Activated effector memory CD4-positive, alpha-beta T cell treated with Interleukin-2 at 50 U/mL for 16 hours (primary cell): ENCODE results near the gene ENTPD7.
"Not testable (repeated sequence)": the region's sequence is repeated elsewhere in the genome, so short reads cannot be mapped to it uniquely, and the experiment has no call there.

ENCODE experiments used
- DNase-seq: peaks from one replicate; pipeline ENCODE4 v3.0.0-alpha.2; 2020

Gene ENTPD7

DNA sequence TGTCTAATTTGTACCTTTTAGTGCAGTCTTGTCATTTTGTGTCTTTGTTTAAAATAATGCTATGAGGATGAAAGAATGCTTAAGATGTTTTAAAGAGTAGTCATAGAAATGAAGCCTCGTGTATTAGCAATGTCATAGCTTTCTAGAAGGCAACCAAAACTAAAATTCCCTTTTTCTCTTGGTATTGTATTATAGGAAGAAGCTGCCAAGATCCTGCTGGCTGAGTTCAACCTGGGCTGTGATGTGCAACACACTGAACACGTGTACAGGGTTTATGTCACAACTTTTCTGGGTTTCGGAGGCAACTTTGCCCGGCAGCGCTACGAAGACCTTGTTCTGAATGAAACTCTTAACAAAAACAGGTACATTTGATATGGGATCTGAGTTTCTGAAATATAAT, 36.5 kb downstream of the ENTPD7 start:
- no peak for DNase-seq

DNA sequence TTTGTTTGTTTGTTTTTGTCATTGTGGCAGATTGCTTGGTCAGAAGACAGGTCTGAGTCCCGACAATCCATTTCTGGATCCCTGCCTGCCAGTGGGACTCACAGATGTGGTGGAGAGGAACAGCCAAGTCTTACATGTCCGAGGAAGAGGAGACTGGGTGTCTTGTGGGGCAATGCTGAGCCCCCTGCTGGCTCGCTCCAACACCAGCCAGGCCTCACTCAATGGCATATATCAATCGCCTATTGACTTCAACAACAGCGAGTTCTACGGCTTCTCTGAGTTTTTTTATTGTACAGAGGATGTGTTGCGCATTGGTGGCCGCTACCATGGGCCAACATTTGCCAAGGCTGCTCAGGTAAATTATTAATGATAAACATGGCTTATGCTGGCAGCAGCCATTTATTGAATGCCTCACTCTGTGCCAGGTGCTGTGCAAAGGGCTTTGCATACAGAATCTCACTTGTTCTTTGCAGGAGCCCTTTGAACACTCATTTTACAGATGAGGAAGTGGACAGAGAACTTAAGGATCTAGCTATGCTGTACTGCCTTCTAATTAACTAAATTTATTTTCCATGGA, 39.3 kb downstream of the ENTPD7 start:
- no peak for DNase-seq

DNA sequence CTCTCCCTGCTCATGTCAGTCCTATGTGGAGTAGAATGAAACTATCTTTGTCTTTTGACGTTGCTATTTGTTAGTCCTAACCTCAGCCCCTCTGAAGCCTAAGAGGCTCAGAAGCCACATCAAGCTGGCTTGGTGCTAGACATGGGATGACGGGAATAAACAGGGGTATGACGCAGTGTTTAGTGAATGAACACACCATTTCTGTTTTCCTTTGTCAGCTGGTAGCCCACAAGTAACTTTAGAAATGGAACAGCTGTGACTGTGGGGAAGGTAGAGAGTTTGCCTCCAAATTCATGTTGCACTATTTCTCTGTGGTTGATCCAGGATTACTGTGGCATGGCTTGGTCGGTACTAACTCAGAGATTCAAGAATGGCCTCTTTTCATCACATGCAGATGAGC, 41.3 kb downstream of the ENTPD7 start:
- no peak for DNase-seq

DNA sequence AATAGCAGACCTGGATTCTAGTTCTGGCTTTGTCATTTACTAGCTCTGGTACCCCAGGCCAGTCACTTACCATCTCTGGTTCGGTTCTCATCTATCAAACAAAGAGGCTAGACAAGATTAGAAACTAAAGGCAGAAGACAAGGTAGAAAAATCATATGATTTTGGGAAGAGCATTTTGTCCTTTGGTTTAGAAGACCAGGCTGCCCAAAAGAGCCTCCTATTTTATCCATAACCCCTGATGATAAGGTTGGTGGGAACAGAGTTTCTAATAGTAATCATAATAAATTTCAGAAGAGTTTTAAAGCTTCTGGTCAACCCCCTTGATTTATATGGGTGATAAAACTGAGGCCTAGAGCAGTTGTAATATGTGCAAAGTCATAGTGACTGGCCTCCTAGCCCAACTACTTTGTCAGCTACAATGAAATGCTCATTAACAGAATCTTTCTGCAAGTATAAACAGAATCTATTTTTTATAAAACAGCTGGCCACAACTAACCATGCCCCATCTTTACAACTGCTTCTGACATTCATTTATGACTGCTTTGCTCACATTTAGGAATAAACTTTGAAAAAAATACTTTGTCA, 49.2 kb downstream of the ENTPD7 start:
- no peak for DNase-seq

DNA sequence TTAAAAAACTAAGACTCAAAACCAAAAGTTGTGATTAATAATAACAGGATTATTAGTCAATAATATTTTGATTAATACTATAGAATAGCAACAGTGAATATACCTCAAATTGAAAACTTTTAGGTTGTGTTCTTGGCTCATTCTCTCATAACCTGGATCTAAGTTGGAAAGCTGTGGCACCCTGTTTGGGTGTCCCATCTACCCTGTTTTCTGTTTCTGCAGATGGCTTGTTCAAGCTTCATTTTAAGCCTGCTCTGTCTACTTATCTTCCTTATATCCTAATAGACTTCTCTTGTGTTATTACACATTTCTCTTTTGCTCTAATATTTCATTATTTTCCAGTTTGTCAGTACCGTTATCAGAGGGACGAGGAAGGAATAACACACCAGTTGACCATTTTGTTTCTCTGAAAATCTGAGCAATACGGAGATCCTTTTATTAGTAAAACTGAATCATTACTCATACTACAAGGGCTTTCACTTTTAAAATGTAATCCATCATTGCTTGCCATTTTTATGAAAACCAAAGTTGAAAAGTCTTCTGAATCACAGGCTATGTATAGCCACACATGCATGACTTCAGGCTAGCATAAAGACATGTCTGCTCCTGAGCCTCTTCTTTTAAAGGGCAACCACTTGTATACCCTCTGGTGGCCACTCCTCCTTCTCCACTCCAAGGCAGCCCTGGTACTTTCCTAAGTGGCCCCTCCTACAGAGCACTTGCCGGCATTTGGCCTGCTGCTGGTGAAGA, 50.3 kb downstream of the ENTPD7 start:
- no peak for DNase-seq

DNA sequence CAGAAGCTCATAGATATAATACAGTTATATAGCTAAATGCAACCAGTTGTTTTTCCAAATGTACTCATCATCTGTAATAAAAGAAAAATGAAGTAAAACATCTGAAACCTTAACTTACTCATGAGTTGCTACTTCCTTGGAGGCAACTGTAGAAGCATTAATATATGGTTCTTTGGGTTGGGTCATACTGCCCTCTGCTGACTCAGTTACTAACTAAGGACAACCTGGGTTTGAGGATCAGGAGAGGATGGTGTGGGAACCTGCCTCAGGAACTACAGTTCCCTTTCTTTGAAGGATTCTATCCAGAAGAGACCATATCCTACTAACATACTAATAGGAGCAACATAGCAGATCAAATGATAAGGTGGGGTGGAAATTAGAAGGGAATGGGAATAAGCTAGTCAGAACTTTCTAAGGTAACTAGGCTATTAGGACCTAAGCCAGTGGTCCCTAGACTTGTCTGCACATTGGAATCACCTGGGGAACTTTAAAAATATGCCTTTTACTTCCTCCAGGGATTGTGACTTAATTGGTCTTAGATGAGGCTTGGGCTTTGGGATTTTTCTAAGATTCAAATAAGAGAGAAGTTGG, 51.9 kb downstream of the ENTPD7 start:
- no peak for DNase-seq

DNA sequence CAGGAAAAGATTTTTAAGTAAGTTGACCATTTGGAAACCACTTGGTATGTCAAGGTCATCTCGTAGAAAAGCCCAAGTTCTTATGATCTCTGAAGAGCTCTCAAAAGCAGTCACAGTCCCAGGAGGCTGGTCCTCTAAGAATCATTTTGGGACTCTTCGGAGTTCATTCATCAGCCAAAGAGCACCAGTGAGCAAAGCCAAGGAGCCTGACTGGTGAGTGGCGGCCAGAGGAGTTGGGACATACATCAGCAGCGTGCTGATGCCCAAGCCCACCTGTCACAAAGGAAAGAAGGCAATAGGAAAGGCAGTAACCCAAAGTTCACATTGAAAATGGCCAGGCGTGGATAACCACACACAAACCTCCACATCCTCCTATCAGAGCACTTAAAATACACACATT, 55.1 kb downstream of the ENTPD7 start:
- no peak for DNase-seq

DNA sequence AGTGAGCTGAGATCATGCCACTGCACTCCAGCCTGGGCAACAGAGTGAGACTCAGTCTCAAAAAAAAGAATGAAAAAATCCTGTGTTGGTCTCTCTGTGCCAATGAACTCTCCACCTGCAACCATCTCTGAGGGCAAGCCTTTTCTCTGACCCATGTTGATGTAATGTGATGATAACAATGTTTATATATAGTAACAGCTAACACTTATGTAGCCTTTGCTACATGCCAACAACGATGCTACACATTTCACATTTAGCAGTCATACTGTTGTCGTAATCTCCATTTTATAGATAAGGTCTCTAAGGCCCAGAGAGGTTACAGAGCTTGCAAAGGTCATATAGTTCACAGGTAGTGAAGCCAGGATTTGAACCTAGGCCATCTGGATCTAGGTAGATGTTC, 61.1 kb downstream of the ENTPD7 start:
- DNase-seq, result no peak

DNA sequence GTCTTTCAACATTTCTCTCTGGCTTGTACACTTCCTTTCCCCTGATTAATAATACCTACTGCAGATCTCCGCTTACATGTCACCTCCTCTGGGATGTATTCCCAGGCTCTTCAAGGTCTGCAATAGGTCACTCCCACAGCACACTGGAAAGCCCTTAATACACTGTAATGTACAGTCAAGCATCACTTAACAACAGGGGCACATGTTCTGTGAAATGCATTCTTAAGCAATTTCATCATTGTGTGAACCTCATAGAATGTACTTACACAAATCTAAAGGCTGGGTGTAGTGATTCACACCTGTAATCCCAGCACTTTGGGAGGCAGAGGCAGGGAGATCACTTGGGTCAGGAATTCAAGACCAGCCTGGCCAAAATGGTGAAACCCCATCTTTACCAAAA, 70.7 kb downstream of the ENTPD7 start:
- no peak for DNase-seq

DNA sequence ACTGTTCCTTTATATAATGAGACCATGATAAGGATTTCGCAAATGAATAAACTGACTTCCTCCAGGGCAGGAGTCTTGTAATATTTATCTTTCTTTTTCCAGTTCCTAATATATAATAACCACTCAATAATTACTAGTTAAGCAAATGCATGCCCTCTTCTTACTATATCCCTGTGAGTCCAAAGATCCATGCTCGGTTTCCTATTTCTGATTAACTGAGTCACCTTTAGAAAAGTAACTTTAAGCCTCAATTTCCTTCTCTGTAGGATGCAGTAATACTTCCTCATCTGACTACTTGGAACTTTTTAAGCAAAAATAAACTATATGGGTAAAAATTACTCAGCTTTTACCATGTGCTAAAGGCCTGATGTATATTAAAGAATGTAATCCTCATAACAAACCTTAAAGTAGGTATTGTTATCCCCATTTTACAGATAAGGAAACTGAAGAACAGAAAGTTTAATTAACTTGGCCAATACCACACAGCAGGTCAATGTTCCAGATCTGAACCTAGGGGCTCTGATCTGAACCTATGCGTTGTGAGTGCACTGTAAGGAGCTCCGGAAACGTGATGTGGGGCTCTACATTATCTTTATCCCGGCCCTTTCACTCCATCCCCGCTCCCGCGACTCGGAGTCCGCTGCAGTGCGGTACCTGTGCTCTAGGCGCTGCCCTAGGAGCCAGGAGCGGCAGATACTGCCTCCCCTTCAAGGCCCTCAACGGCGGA, 72.2 kb downstream of the ENTPD7 start:
- DNase-seq, result no peak

DNA sequence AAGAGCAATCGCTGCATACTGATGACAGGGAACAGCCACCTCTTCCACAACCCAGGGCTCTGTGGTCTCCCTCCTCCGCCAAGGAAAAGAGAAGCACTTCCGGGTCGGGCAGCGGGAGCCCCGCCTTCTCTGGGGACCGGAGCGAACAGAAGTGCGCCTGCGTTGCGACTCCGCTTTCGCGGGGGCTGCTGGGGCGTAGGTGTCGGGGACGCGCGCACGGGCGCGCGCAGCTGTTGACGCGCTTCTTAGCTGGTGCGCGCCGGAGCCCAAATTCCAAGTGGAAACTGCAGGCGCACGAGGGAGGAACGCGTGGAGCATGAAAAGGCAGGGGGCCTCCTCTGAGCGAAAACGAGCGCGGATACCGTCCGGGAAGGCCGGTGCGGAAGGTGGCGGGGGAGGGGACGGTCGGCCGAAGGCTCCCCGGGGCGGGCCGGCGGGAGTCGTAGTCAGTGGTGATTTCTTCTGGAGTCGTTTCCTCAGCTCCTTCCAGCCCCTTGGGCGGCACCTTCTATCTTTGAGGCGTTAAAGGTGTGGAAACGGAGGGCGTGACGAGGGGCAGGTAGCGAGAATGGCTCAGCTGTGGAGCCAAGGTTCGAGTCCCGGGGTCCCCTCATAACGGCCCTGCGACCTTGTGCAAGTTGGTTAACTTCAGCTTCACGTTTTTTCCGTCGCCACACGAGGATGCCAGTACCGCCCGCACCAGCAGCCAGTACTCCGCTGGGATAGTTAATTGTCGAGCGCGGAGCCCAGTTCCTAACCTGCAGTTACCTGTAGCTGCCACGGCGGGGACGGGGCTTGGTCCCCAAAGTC, 72.9 kb downstream of the ENTPD7 start, which contains the start of the genes COX15 and CUTC:
Gene COX15 (minus strand): TSS at position 95 of the 810 bp plus-strand sequence. CDS start 78 bp downstream, at position 17.
Gene CUTC (plus strand): TSS at position 202 of the 810 bp plus-strand sequence. CDS start 115 bp downstream, at position 317.
- peak; percentile 92 for DNase-seq

DNA sequence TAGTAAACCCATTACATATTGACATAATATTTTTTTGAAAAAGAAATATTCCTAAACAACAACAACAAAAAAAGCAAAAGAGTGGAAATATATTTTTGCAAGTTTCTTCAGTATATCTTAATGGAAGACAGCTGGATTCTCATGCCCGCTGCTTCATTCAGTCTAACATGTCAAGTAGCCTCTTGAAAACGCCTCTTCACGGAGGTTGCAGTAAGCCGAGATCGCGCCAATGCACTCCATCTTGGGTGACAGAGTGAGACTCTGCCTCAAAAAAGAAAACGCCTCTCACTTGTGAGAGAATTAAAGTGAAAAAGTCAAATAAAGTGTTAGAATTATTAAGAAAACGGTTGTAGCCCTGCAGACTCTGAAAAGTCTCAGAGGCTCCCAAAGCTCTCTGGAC, 74.1 kb downstream of the ENTPD7 start:
- no peak for DNase-seq

DNA sequence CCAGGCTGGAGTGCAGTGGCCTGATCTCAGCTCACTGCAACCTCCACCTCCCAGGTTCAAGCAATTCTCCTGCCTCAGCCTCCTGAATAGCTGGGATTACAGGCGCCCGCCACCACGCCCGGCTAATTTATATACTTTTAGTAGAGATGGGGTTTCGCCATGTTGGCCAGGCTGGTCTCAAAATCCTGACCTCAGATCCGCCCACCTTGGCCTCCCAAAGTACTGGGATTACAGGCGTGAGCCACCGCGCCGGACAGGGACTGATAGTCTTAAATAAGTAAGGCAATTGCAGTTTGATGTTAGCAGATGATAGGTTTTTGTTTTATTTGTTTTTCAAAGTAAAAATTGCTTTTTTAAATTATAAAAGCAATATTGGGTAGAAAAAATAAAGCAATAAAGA, 74.8 kb downstream of the ENTPD7 start:
- not testable (repeated sequence) for DNase-seq

DNA sequence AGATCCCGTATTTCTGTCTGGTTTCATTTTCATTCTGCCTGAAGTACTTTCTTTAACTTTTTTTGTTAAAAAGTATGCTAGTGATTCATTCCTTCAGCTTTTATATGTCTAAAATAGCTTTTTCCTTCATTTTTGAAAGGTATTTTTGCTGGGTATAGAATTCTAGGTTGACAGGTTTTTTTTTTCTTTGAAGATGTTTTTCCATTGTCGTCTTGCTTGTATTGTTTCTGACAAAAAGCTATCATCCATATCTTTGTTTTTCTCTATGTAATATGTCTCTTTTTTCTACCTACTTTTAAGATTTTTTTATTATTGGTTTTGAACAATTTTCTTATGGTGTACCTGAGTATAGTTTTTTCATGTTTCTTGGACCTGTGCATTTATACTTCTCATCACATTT, 81.0 kb downstream of the ENTPD7 start:
- DNase-seq, result no peak

DNA sequence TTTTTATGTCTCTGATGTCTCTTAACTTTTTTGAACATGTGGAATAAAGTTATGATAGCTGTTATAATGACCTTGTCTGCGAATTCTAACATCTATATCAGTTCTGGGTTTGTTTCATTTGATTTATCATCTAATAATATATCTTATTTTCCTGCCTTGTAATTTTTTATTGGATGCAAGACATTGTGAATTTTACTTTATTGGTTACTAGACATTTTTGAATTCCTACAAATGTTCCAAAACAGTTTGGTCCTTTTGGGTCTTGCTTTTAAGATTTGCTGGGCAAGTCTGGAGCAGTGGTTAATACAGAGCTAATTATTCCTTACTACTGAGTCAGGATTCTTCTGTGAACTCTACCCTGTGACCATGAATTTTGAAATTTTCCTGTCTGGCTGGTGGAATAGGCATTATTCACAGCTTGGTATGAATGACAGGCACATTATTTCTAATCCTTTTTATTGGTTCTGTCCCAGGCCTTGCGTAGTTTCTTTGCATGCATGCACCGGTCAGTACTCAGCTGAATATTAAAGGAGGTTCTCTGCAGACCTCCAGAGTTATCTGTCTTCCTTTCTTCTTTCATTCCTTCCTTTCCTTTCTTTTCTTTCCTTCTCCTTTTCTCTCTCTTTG, 81.7 kb downstream of the ENTPD7 start:
- DNase-seq, result no peak

DNA sequence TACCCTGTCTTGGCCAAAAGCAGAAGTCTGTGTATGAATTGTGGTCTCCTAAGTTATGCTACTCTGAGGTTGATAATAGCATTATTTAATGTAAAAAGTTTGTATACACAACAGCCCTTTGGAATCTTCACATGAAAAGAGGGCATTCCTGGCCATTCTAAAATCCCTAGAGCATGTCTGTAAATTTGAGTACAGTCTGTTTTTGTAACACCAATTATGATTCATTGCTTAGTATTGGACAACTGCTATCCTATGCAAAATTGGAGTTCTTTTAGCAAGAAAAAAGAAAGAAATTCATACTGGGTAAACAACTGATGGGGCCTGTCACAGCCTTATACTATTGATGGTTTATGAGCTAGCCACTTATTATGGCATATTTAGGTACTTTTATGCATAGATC, 82.9 kb downstream of the ENTPD7 start:
- no peak for DNase-seq

DNA sequence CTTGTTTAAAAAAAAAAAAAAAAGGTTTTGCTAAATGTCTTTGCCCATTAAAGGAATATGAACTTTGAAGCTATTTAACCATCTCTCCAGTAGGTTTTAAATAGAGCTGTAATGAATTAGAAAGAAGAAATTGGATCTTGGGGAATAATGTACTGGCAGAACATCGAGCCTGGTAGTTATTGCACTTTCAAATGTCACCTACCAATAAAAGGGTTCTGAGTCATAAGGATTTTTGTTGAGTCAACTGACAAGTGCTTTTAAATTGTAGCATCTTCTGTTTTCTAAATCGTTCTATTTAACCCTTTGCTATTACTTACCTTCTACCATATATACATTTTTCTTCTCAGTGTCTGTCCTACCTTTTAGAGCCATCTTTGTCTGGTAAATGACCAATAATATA, 83.4 kb downstream of the ENTPD7 start:
- no peak for DNase-seq

DNA sequence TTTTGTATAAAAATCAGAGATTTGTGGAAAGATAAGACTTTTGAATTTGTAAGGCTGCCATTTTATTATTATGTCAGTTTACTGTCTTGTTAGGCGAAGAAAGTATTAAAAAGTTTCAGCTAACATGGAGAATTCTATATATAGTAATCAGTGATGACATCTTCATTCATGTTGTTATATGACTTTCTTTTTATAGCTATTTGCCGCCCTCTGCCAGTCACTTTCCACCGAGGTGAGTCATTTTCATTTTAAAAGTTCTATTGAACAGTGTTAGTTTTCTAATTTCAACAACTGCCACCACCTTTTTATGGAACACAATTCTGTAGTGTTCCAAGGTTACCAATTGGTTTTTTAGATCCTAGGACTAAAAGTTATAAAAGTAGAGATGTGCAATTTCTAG, 84.5 kb downstream of the ENTPD7 start:
- no peak for DNase-seq

DNA sequence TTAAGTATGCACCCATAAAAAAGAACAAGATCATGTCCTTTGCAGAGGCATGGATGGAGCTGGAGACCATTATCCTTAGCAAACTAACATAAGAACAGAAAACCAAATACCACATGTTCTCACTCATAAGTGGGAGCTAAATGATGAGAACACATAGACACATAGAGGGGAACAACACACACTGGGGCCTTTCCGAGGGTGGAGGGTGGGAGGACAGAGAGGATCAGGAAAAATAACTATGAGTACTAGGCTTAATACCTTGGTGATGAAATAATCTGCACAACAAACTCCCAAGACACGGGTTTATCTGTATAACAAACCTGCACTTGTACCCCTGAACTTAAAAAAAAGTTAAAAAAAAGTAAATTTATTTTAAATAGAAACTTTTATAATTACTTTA, 86.9 kb downstream of the ENTPD7 start:
- not testable (repeated sequence) for DNase-seq

DNA sequence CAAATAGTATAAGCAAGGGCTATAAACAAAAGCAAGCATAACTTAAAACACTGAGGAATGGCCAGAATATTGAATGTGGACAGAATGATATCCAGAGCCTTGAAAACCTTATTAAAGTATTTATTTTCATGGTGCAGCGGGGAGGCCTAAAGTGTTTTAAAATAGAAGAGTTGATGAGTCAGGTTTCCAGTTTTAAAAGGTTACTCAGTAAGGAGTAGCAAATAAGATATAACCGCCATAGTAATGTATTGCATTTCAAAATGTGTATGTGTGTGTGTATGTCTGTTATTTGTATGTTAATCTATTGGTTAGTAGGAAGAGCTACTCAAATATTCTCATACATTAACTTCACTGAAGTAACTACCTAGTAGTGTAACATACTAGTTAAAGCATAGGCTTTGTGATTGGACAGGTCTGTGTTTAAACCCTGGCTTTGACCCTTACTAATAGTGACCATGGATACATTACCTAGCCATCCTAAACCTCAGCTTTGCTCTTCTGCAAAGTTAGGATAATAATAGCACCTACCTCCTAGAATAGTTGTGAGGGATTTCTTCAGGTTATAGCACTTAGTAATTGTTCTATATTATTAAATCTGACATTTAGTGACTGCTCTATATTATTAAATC, 89.6 kb downstream of the ENTPD7 start:
- DNase-seq, result no peak

DNA sequence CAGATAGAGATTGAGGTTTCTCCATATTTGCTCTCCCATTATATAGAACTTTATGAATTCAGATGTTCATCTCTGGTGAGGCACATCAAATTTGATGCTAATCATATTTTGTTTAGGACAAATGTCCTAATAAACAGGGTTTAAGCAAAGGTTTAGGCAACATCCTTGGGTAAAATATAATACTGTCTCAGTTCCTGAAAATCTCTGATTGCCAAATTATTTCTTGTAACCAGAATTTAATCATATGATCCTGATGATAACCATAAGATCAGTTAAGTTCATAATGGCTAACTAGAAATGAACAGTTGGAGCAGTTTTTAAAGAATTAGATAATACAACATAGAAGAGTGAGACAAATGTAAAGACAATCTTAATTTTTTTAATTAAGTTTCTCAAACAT, 91.3 kb downstream of the ENTPD7 start:
- DNase-seq, result no peak
